IMR-90 (cell line): ENCODE results near the gene METTL27.

Experiments used
- MAFK ChIP-seq: IDR thresholded peaks from 2 replicates; pipeline ENCODE4 v1.6.1; 2012; ENCODE audit warnings: low read depth, low read length, improper control_type of control experiment
- POLR2A ChIP-seq: IDR thresholded peaks from 2 replicates; pipeline ENCODE4 v1.6.1; 2012; ENCODE audit warnings: mild to moderate bottlenecking, low read depth, low read length
- RAD21 ChIP-seq: IDR thresholded peaks from 2 replicates; pipeline ENCODE4 v1.6.1; 2012; ENCODE audit warnings: low read length, improper control_type of control experiment
- TF ChIP-seq, protein P1 (sequence below): conservative IDR thresholded peaks from 2 replicates; pipeline ENCODE4 v1.5.1; 2012; ENCODE audit warnings: mild to moderate bottlenecking, low read depth, low read length, improper control_type of control experiment

DNA sequence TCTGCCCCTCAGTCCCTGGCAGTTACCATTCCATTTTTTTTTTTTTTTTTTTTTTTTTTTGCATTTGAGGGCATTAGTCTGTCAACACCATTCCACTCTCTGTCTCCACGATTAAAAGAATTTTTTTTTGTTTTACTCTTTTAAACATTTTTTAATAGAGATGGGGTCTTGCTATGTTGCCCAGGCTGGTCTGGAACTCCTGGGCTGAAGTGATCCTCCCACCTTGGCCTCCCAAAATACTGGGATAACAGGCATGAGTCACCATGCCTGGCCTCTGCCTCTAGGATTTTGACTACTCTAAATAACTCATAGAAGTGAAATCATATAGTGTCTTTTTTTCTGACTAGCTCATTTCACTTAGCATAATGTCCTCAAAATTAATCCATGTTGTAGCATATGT lies 55.7 kb downstream of the METTL27 start:
- TF ChIP-seq, protein P1, sequence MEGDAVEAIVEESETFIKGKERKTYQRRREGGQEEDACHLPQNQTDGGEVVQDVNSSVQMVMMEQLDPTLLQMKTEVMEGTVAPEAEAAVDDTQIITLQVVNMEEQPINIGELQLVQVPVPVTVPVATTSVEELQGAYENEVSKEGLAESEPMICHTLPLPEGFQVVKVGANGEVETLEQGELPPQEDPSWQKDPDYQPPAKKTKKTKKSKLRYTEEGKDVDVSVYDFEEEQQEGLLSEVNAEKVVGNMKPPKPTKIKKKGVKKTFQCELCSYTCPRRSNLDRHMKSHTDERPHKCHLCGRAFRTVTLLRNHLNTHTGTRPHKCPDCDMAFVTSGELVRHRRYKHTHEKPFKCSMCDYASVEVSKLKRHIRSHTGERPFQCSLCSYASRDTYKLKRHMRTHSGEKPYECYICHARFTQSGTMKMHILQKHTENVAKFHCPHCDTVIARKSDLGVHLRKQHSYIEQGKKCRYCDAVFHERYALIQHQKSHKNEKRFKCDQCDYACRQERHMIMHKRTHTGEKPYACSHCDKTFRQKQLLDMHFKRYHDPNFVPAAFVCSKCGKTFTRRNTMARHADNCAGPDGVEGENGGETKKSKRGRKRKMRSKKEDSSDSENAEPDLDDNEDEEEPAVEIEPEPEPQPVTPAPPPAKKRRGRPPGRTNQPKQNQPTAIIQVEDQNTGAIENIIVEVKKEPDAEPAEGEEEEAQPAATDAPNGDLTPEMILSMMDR = no peak
- TF ChIP-seq POLR2A (no peak), MAFK (no peak), RAD21 (no peak)
